Osteoblast (primary cell): ENCODE results near the gene HSCB. TPM values are rescaled to one million over a fixed set of nuclear protein-coding genes. Genes with fewer than 3 reads are reported as not detected.

Experiments
- DNase-seq: peaks from one replicate; pipeline ENCODE4 v3.0.0; 2011; ENCODE audit warnings: low spot score, mixed read lengths; ENCODE audit not compliant: insufficient read length; ENCODE audit errors: missing footprints
- H2AFZ ChIP-seq: 2 replicates; pipeline ENCODE4 v1.6.0; 2011; ENCODE audit warnings: mild to moderate bottlenecking, low read length
- H3K27ac ChIP-seq: 2 replicates; pipeline ENCODE4 v1.5.1; 2011; ENCODE audit warnings: mild to moderate bottlenecking, low read depth, low read length, moderate library complexity
- H3K27me3 ChIP-seq: 2 replicates; pipeline ENCODE4 v1.6.0; 2012; ENCODE audit warnings: mild to moderate bottlenecking, control low read depth, inconsistent platforms, low read length, moderate library complexity; ENCODE audit not compliant: insufficient read depth
- H3K36me3 ChIP-seq: 2 replicates; pipeline ENCODE4 v1.5.1; 2011; ENCODE audit warnings: mild to moderate bottlenecking, low read length, control low read depth, moderate library complexity; ENCODE audit not compliant: insufficient read depth
- H3K4me1 ChIP-seq: 2 replicates; pipeline ENCODE4 v1.5.1; 2011; ENCODE audit warnings: mild to moderate bottlenecking, low read length, control low read depth, moderate library complexity; ENCODE audit not compliant: insufficient read depth
- H3K4me2 ChIP-seq: 2 replicates; pipeline ENCODE4 v1.6.0; 2011; ENCODE audit warnings: mild to moderate bottlenecking, low read length; ENCODE audit not compliant: insufficient read depth
- H3K4me3 ChIP-seq: fragments of 200-600 bp; sonication (generic); 3 replicates; pipeline ENCODE4 v1.5.1; 2012; ENCODE audit warnings: mild to moderate bottlenecking, low read length, inconsistent platforms; ENCODE audit not compliant: insufficient read depth
- H3K79me2 ChIP-seq: 2 replicates; pipeline ENCODE4 v1.6.0; 2012; ENCODE audit warnings: mild to moderate bottlenecking, low read length, control low read depth, inconsistent platforms; ENCODE audit not compliant: insufficient read depth
- H3K9me3 ChIP-seq: 2 replicates; pipeline ENCODE4 v1.5.1; 2011; ENCODE audit warnings: low read depth, low read length, control low read depth
- H4K20me1 ChIP-seq: 2 replicates; pipeline ENCODE4 v1.6.0; 2012; ENCODE audit warnings: mild to moderate bottlenecking, low read length, control low read depth; ENCODE audit not compliant: insufficient read depth
- CTCF ChIP-seq: IDR thresholded peaks from 2 replicates; pipeline ENCODE4 v1.5.1; 2011; ENCODE audit warnings: mild to moderate bottlenecking, low read depth, low read length, moderate library complexity; ENCODE audit errors: extremely low read depth
- total RNA-seq: library from RNA; depleted of rRNA; stranded (reverse); fragments of >200 nt; gene quantifications from 2 replicates; pipeline ENCODE4 v1.2.3, GENCODE V29; 2012

HSCB gene
- total RNA-seq, 1 donor: 13.0 TPM

GRCh38 chr22:28706845-28707244, 35.0 kb upstream of the HSCB start:
- no peak for DNase-seq
- H3K79me2 ChIP-seq: no peaks in the 10 kb centered on the region
- H3K4me3 ChIP-seq: no peak overlapping the region
- no peaks in the 10 kb centered on the region for H4K20me1 ChIP-seq
- H2AFZ ChIP-seq: no peak overlapping the region
- H3K4me2 ChIP-seq: no peak overlapping the region
- TF ChIP-seq CTCF: no peak
- H3K4me1 ChIP-seq: peaks cover 30% of the 10 kb centered on the region
- H3K27ac ChIP-seq: no peak overlapping the region
- H3K36me3 ChIP-seq: peaks cover 9% of the 10 kb centered on the region
- H3K9me3 ChIP-seq: no peaks in the 10 kb centered on the region
- no peaks in the 10 kb centered on the region for H3K27me3 ChIP-seq

DNA sequence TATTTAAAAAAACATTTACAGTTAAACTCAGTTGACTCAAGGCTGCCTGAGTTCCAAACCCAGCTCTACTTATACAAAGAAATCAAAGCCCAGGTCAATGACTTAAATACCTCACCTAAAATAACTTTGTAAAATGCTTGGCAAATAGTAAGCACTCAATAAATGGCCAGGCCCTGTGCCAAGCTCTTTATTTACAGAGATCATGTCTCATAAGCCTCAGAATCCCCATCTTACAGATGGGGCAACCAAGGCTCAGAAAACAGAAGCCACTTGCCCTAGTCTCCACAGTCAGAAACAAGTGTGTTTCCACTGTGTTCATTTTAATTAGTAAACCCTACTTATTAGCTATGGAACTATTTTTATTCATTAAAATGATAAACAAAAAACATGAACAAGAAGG, 31.7 kb upstream of the HSCB start:
- Histone ChIP-seq H2AFZ (no peak overlapping the region), H3K4me1 (peaks cover 43% of the 10 kb centered on the region), H3K4me2 (peak overlapping the region; percentile 60), H3K79me2 (no peaks in the 10 kb centered on the region), H4K20me1 (no peaks in the 10 kb centered on the region), H3K9me3 (no peaks in the 10 kb centered on the region), H3K27me3 (no peaks in the 10 kb centered on the region), H3K4me3 (no peak overlapping the region), H3K27ac (peak overlapping the region; percentile 95), H3K36me3 (peaks cover 9% of the 10 kb centered on the region)
- DNase-seq: no peak
- no peak for TF ChIP-seq CTCF

DNA sequence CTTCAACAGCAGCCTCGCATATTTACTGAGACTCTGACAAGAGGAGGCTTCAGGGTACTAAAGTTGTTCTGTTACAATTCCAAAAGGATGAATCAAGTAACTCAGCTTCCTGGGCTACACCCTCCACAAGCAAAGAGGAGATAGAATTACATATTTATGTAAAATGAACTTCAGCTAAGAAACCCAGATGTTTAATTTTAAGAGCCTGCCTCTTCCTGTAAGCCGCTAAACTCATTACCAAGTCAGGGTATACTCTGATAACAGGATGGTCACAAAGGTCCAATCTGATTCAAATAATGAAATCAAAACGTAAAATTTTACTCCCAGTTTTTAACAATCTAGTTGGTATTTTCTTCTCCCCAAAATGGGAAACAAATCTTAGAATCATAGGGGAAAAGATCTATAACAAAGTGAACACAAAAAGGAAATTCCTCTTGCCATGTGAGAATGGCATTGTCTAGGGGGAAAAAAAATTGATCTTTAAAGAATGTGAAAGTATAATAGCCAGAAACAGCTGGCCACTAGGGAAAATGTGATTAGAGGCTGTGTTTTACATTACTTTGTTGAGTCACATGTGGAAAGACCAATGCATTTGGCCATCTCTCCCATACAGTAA, 31.2 kb upstream of the HSCB start:
- peak overlapping the region; percentile 29 for H2AFZ ChIP-seq
- peak overlapping the region; percentile 43 for H3K4me3 ChIP-seq

DNA sequence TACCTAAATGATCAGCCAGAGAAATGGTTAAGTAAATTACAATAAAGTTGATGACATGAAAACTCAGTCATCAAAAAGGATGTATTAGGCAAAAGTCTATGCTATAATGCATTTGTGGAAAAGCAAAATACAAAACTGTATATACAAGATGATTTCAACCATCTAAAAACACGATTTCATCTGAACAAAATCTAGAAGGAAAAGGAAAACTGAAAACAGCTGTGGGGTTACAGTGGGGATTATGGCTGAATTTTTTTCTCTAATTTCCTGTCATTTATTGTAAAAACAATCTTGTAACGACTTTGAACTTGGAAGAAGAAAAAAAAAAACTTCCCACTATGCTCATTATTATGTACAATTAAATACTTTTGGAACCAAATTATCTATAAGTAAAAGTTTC, 30.5 kb upstream of the HSCB start:
- Histone ChIP-seq H3K79me2 (no peaks in the 10 kb centered on the region), H3K9me3 (no peaks in the 10 kb centered on the region), H3K27ac (peak overlapping the region; percentile 95), H4K20me1 (no peaks in the 10 kb centered on the region), H3K4me1 (peaks cover 43% of the 10 kb centered on the region), H3K36me3 (peaks cover 9% of the 10 kb centered on the region), H3K27me3 (no peaks in the 10 kb centered on the region), H2AFZ (no peak overlapping the region), H3K4me3 (no peak overlapping the region), H3K4me2 (peak overlapping the region; percentile 60)
- TF ChIP-seq CTCF: no peak
- DNase-seq: no peak

More for the DNA sequence above, 31.2 kb upstream of the HSCB start:
- Histone ChIP-seq H3K27ac (peak overlapping the region; percentile 95), H3K4me1 (peaks cover 43% of the 10 kb centered on the region), H3K27me3 (no peaks in the 10 kb centered on the region), H4K20me1 (no peaks in the 10 kb centered on the region), H3K36me3 (peaks cover 9% of the 10 kb centered on the region), H3K79me2 (no peaks in the 10 kb centered on the region), H3K9me3 (no peaks in the 10 kb centered on the region), H3K4me2 (peak overlapping the region; percentile 60)
- TF ChIP-seq CTCF: peak; percentile 6
- peak; percentile 79 for DNase-seq
